PC-3 (cell line): Measurements from ENCODE around the gene LRRD1. TPM values are rescaled to one million over a fixed set of nuclear protein-coding genes. Genes with fewer than 3 reads are reported as not detected.
A peak's percentile ranks its signal among the peaks of the same experiment; 100 is the strongest.

Experiments
- ATAC-seq: fragments of 200-7000 bp; cut with Tn5 transposase; 2 replicates; pipeline ENCODE4 v1.9.1; 2020; ENCODE audit warnings: mild to moderate bottlenecking, moderate library complexity
- BruUV-seq: library from RNA; stranded (reverse); fragments of 400-500 nt; replicated peaks from 2 replicates; lab custom pipeline; 2021; lab: Mats Ljungman, UMichigan
- CTCF ChIA-PET: fragments of 300-600 bp; sonication (Branson Sonifier 250); formaldehyde crosslinking; loops from one replicate; lab custom pipeline; 2022; ENCODE audit warnings: antibody characterized with exemption; lab: Charles Lee
- POLR2A ChIA-PET: fragments of 300-600 bp; sonication (Branson Sonifier 250); formaldehyde crosslinking; loops from one replicate; lab custom pipeline; 2022; ENCODE audit warnings: antibody characterized with exemption; ENCODE audit not compliant: unreplicated experiment; lab: Charles Lee
- DNase-seq: peaks from one replicate; pipeline ENCODE4 v3.0.0-alpha.2; 2015
- H2AFZ ChIP-seq: fragments of 300-600 bp; sonication (generic); 2 replicates; pipeline ENCODE4 v1.6.0; 2016; ENCODE audit warnings: antibody characterized with exemption, low read length
- H3F3A ChIP-seq: fragments of 300-600 bp; sonication (generic); one replicate; pipeline ENCODE4 v1.6.0; 2017; ENCODE audit warnings: antibody characterized with exemption, low read length, control low read depth, mild to moderate bottlenecking; ENCODE audit not compliant: unreplicated experiment
- H3K27ac ChIP-seq: fragments of 300-600 bp; sonication (generic); 2 replicates; pipeline ENCODE4 v1.5.1; 2016; ENCODE audit warnings: mild to moderate bottlenecking, low read length
- H3K27me3 ChIP-seq: fragments of 300-600 bp; sonication (generic); 2 replicates; pipeline ENCODE4 v1.6.1; 2016; ENCODE audit warnings: low read length, mixed read lengths
- H3K36me3 ChIP-seq: fragments of 300-600 bp; sonication (generic); 2 replicates; pipeline ENCODE4 v1.6.1; 2016; ENCODE audit warnings: low read depth, mixed run types, low read length, mixed read lengths
- H3K4me1 ChIP-seq: fragments of 300-600 bp; sonication (generic); 2 replicates; pipeline ENCODE4 v1.5.1; 2016; ENCODE audit warnings: low read length; ENCODE audit not compliant: insufficient read depth
- H3K4me2 ChIP-seq: fragments of 300-600 bp; sonication (generic); 2 replicates; pipeline ENCODE4 v1.6.0; 2016; ENCODE audit warnings: low read length
- H3K4me3 ChIP-seq: fragments of 300-600 bp; sonication (generic); 2 replicates; pipeline ENCODE4 v1.5.1; 2016; ENCODE audit warnings: mild to moderate bottlenecking, low read length, mixed read lengths
- H3K79me2 ChIP-seq: fragments of 300-600 bp; sonication (generic); 2 replicates; pipeline ENCODE4 v1.6.1; 2017; ENCODE audit warnings: low read length, mixed read lengths
- H3K9ac ChIP-seq: fragments of 300-600 bp; sonication (generic); 2 replicates; pipeline ENCODE4 v1.6.0; 2016; ENCODE audit warnings: mild to moderate bottlenecking, low read length
- H3K9me2 ChIP-seq: fragments of 300-600 bp; sonication (generic); replicated peaks from 2 replicates; pipeline ENCODE4 v1.6.1; 2016; ENCODE audit warnings: mixed run types, low read length, mixed read lengths
- H3K9me3 ChIP-seq: fragments of 300-600 bp; sonication (generic); 2 replicates; pipeline ENCODE4 v1.6.1; 2016; ENCODE audit warnings: low read length, mixed read lengths
- H4K20me1 ChIP-seq: fragments of 300-600 bp; sonication (generic); 2 replicates; pipeline ENCODE4 v1.6.1; 2016; ENCODE audit warnings: low read length, mixed read lengths
- CTCF ChIP-seq: fragments of 300-600 bp; sonication (generic); conservative IDR thresholded peaks from 2 replicates; pipeline ENCODE4 v1.5.1; 2017; ENCODE audit warnings: antibody characterized with exemption, low read depth, mild to moderate bottlenecking, low read length
- EZH2 ChIP-seq: fragments of 300-600 bp; sonication (generic); IDR thresholded peaks from one replicate; pipeline ENCODE4 v1.6.1; 2017; ENCODE audit warnings: antibody characterized with exemption, mild to moderate bottlenecking, low read length; ENCODE audit not compliant: unreplicated experiment
- EZH2phosphoT487 ChIP-seq: fragments of 300-600 bp; sonication (generic); IDR thresholded peaks from 2 replicates; pipeline ENCODE4 v1.6.1; 2018; ENCODE audit warnings: mild to moderate bottlenecking, antibody characterized with exemption, low read length, borderline replicate concordance
- intact Hi-C: fragments of 100-400 bp; cut with micrococcal nuclease; formaldehyde crosslinking; loops from 2 replicates; pipeline ENCODE4 v1.9.0; 2023
- total RNA-seq: library from RNA; depleted of rRNA; stranded (reverse); fragments of >200 nt; gene quantifications from 2 replicates; pipeline ENCODE4 v1.2.3, GENCODE V29; 2014

Gene LRRD1
- total RNA-seq, 1 experiment from 2014 or later: not detected

- Histone ChIP-seq H2AFZ (peak overlapping the region; percentile 96; the same call in 1 of the 2 replicates), H4K20me1 (peaks cover 28% of the 10 kb centered on the region), H3K4me2 (peak overlapping the region; percentile 95), H3F3A (no peaks in the 10 kb centered on the region), H3K9ac (peak overlapping the region; percentile 96), H3K27ac (no peak overlapping the region), H3K79me2 (peaks cover 47% of the 10 kb centered on the region), H3K27me3 (no peaks in the 10 kb centered on the region), H3K4me3 (peak overlapping the region; percentile 82), H3K4me1 (peaks cover 22% of the 10 kb centered on the region; the same call in 1 of the 2 replicates), H3K9me2 (no peaks in the 10 kb centered on the region), H3K9me3 (no peaks in the 10 kb centered on the region), H3K36me3 (peaks cover 18% of the 10 kb centered on the region; the same call in 1 of the 2 replicates)
- ATAC-seq: peak; percentile 18
- TF ChIP-seq CTCF (no peak), EZH2 (no peak), EZH2phosphoT487 (no peak)
- TSS peak; percentile 24 for BruUV-seq
- DNase-seq: no peak
- ChIA-PET POLR2A (no interaction called here), CTCF (interaction anchor here (1.0 kb wide), 1 partner anchor 38 kb away, joined by 4 read pairs; no protein-coding TSS in a partner anchor)
- intact Hi-C loops: no loop called here
Observed at GRCh38 chr7:92133133-92133736, 45.7 kb downstream of the LRRD1 start.

GRCh38 chr7:92131764-92132330, 47.1 kb downstream of the LRRD1 start:
- Histone ChIP-seq H3K27me3 (no peaks in the 10 kb centered on the region), H3K36me3 (peaks cover 22% of the 10 kb centered on the region; the same call in 1 of the 2 replicates), H3K79me2 (peaks cover 47% of the 10 kb centered on the region), H3K9me3 (no peaks in the 10 kb centered on the region), H3K4me2 (peak overlapping the region; percentile 95), H2AFZ (no peak overlapping the region), H3K4me1 (peaks cover 22% of the 10 kb centered on the region; the same call in 1 of the 2 replicates), H4K20me1 (peaks cover 28% of the 10 kb centered on the region), H3K9me2 (no peaks in the 10 kb centered on the region), H3K9ac (no peak overlapping the region), H3F3A (no peaks in the 10 kb centered on the region), H3K4me3 (peak overlapping the region; percentile 82), H3K27ac (no peak overlapping the region)
- DNase-seq (no peak), ATAC-seq (no peak)
- no peak for TF ChIP-seq EZH2phosphoT487
- TF ChIP-seq CTCF: no peak
- TF ChIP-seq EZH2: no peak
- intact Hi-C loops: no loop called here
- POLR2A ChIA-PET: no interaction called here
- CTCF ChIA-PET: interaction anchor here (0.6 to 1.0 kb wide), 2 partner anchors 37 kb away, joined by 4 read pairs; no protein-coding TSS in a partner anchor
- BruUV-seq: no TSS peak

- Histone ChIP-seq H4K20me1 (peaks cover 28% of the 10 kb centered on the region), H3F3A (no peaks in the 10 kb centered on the region), H3K9ac (no peak overlapping the region), H3K4me3 (no peak overlapping the region), H3K27ac (no peak overlapping the region), H3K9me3 (no peaks in the 10 kb centered on the region), H3K27me3 (no peaks in the 10 kb centered on the region), H3K9me2 (no peaks in the 10 kb centered on the region), H2AFZ (no peak overlapping the region), H3K4me1 (peaks cover 22% of the 10 kb centered on the region; the same call in 1 of the 2 replicates), H3K36me3 (peaks cover 22% of the 10 kb centered on the region; the same call in 1 of the 2 replicates), H3K79me2 (peaks cover 47% of the 10 kb centered on the region), H3K4me2 (no peak overlapping the region)
- BruUV-seq: no TSS peak
- intact Hi-C loops: no loop called here
- DNase-seq: no peak
- ATAC-seq: no peak
- POLR2A ChIA-PET: no interaction called here
- CTCF ChIA-PET: no interaction called here
- TF ChIP-seq EZH2phosphoT487 (no peak), CTCF (no peak), EZH2 (no peak)
Observed at GRCh38 chr7:92131093-92131492, 47.8 kb downstream of the LRRD1 start.
